ENCODE results near the gene SPTBN1. TPM values are rescaled to one million over a fixed set of nuclear protein-coding genes. Genes with fewer than 3 reads are reported as not detected.

SPTBN1 gene
- total and polyA plus RNA-seq, 9 of the 15 experiments (the other 6 are each of a cell fraction or from before 2014, with no cell fraction given) = 8.9 to 66.8 (median 31.4) TPM

DNA sequence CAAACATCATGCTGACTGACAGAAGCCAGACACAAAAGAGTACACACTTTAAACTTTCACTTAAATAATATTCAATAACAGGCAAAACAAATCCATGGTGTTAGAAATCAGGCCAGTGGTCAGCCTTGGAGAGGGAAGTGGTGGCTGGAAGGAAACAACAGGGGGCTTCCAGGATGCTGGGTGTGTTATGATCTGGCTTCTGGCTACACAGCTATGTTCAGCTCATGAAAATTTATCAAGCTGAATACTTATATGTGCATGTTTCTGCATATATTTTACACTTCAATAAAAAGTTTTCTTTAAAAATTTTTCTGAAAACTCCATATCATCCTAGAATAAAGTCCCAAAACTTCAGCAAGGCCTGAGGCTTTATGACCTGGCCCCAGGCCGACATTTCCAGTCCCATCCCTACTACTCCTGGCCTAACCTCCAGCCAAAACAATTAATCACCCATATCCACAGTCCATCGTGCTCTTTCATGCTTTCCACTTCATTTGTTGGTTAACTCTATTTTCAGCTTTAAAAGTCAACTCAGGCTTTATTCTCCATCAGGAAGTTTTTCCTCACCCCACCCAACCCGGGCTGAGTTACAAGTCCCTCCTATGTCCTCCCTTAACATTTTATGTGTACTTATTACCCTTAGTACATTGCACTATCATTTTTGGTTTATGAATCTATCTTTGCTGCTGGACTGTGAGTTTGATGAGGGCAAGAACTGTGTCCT lies 27.9 kb upstream of the SPTBN1 start (continued):
- TF ChIP-seq, protein P1, sequence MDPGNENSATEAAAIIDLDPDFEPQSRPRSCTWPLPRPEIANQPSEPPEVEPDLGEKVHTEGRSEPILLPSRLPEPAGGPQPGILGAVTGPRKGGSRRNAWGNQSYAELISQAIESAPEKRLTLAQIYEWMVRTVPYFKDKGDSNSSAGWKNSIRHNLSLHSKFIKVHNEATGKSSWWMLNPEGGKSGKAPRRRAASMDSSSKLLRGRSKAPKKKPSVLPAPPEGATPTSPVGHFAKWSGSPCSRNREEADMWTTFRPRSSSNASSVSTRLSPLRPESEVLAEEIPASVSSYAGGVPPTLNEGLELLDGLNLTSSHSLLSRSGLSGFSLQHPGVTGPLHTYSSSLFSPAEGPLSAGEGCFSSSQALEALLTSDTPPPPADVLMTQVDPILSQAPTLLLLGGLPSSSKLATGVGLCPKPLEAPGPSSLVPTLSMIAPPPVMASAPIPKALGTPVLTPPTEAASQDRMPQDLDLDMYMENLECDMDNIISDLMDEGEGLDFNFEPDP (CRISPR knock-in tag; IDR thresholded peaks at IDR 0.05) = no peak
- TF ChIP-seq RBM14 (IDR thresholded peaks at IDR 0.05; ENCODE audit: borderline replicate concordance, insufficient read depth, low read depth, low read length) (no peak), RAD51 (IDR thresholded peaks at IDR 0.05; ENCODE audit: borderline replicate concordance, low read depth) (no peak), KDM2B (CRISPR knock-in tag; IDR thresholded peaks at IDR 0.05) (no peak), ZNF77 (CRISPR knock-in tag; IDR thresholded peaks at IDR 0.05) (no peak)
- TF ChIP-seq, protein P2, sequence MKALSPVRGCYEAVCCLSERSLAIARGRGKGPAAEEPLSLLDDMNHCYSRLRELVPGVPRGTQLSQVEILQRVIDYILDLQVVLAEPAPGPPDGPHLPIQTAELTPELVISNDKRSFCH (CRISPR knock-in tag; IDR thresholded peaks at IDR 0.05) = no peak
- TF ChIP-seq, protein P2 (tag; IDR thresholded peaks at IDR 0.05) = no peak

DNA sequence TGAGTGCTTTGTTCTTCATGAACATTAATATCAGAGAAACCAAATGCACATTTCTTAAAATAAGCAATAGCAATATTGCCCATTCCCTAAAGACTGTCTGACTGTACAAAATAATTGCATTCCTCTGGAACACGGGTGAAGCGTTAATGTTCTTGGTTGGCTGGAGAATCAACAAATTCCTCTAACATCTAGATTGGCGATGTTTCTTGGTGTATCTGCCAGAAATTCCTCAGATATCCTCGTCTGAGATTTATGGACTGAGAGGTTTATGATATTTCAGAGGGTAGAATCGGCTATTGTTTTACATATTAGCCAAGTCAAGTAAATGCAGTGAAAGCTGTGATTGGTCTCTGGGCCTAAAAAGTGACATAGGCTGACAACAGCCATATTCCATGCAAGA lies 27.1 kb upstream of the SPTBN1 start:
- Histone ChIP-seq H2AFZ (ENCODE audit: low read depth, low read length) (no peak overlapping the region), H3K9ac (ENCODE audit: insufficient read depth in 1 of 2, low read depth in 2 of 2, low read length in 2 of 2) (no peak overlapping the region), H3K9me1 (ENCODE audit: control insufficient read depth, insufficient read depth, low read length) (no peaks in the 10 kb centered on the region), H3K36me3 (ENCODE audit: control insufficient read depth, insufficient read depth, low read length) (no peaks in the 10 kb centered on the region), H3K4me2 (ENCODE audit: insufficient read depth, low read length) (no peak overlapping the region), H3K9me3 (replicated peaks; ENCODE audit: control insufficient read depth, insufficient read depth, low read depth, low read length) (no peaks in the 10 kb centered on the region; the same call in 1 of the 2 replicates), H3K4me1 (replicated peaks in 1 of 2; ENCODE audit: control insufficient read depth in 2 of 2, insufficient read depth in 2 of 2, low read length in 2 of 2) (no peaks in the 10 kb centered on the region; a peak in 1 of 5 replicates), H3K79me2 (ENCODE audit: control insufficient read depth, insufficient read depth, low read length) (no peaks in the 10 kb centered on the region), H3K4me3 (no peak overlapping the region), H3K27ac (ENCODE audit: extremely low read depth, low read depth, low read length) (no peak overlapping the region), H4K20me1 (replicated peaks; ENCODE audit: control insufficient read depth, insufficient read depth, low read length) (no peaks in the 10 kb centered on the region), H3K27me3 (ENCODE audit: control insufficient read depth in 2 of 2, insufficient read depth in 2 of 2, low read length in 2 of 2) (peaks cover 0 to 19% of the 10 kb centered on the region in 2 experiments; a peak in 3 of 5 replicates)
- no TSS peak for BruUV-seq (replicated peaks)
- ChIA-PET POLR2A (no interaction called here), CTCF (ENCODE audit: low intra/inter-chr PET ratio) (no interaction called here)
- intact Hi-C loops (cut with micrococcal nuclease) (no loop called here), in situ Hi-C loops (cut with MboI) (no loop called here)
- no peak for ATAC-seq
- TF ChIP-seq ZNF696 (CRISPR knock-in tag; conservative IDR thresholded peaks at IDR 0.05) (no peak), EHMT2 (IDR thresholded peaks at IDR 0.05) (no peak), KLF10 (CRISPR knock-in tag; IDR thresholded peaks at IDR 0.05) (no peak), MCM3 (IDR thresholded peaks at IDR 0.05) (no peak), ZNF197 (CRISPR knock-in tag; IDR thresholded peaks at IDR 0.05; ENCODE audit: low read depth) (no peak)
- TF ChIP-seq, protein P3, sequence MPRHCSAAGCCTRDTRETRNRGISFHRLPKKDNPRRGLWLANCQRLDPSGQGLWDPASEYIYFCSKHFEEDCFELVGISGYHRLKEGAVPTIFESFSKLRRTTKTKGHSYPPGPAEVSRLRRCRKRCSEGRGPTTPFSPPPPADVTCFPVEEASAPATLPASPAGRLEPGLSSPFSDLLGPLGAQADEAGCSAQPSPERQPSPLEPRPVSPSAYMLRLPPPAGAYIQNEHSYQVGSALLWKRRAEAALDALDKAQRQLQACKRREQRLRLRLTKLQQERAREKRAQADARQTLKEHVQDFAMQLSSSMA (CRISPR knock-in tag; IDR thresholded peaks at IDR 0.05) = no peak
- no peak for DNase-seq (ENCODE audit: extremely low read depth in 1 of 4, low spot score in 3 of 4)
- 20% methylated on average over 5 of the region's 5 CpGs for WGBS (ENCODE audit: insufficient coverage, low coverage, missing lambda C conversion rate)
- no peak for FAIRE-seq

Measured in K562 (cell line).